Measurements from ENCODE around the gene HOMER3.
"Not testable (repeated sequence)": the region's sequence is repeated elsewhere in the genome, so short reads cannot be mapped to it uniquely, and the experiment has no call there.

Gene HOMER3

GRCh38 chr19:18905513-18906236, 35.3 kb downstream of the HOMER3 start:
- no peak overlapping the region for H3K4me3 Mint-ChIP-seq
- H3K27ac Mint-ChIP-seq: no peak overlapping the region
- peaks cover 32% of the 10 kb centered on the region for H3K36me3 Mint-ChIP-seq
- no peaks in the 10 kb centered on the region for H3K27me3 Mint-ChIP-seq
- no peaks in the 10 kb centered on the region for H3K9me3 Mint-ChIP-seq
- CTCF ChIA-PET: no interaction called here
- no peak for DNase-seq
- no peaks in the 10 kb centered on the region for H3K4me1 Mint-ChIP-seq

- Mint-ChIP-seq H3K4me3 (no peak overlapping the region), H3K27me3 (no peaks in the 10 kb centered on the region), H3K9me3 (no peaks in the 10 kb centered on the region), H3K4me1 (no peaks in the 10 kb centered on the region), H3K36me3 (peaks cover 33% of the 10 kb centered on the region), H3K27ac (no peak overlapping the region)
- no peak for DNase-seq
- CTCF ChIA-PET: no interaction called here
Observed at GRCh38 chr19:18905058-18905456, 36.0 kb downstream of the HOMER3 start.

GRCh38 chr19:18904334-18905057, 36.5 kb downstream of the HOMER3 start:
- Mint-ChIP-seq H3K36me3 (peaks cover 29% of the 10 kb centered on the region), H3K27ac (no peak overlapping the region), H3K27me3 (no peaks in the 10 kb centered on the region), H3K4me3 (no peak overlapping the region), H3K9me3 (no peaks in the 10 kb centered on the region), H3K4me1 (no peaks in the 10 kb centered on the region)
- CTCF ChIA-PET: no interaction called here
- no peak for DNase-seq

- no peaks in the 10 kb centered on the region for H3K27me3 Mint-ChIP-seq
- no peak overlapping the region for H3K4me3 Mint-ChIP-seq
- H3K36me3 Mint-ChIP-seq: peaks cover 28% of the 10 kb centered on the region
- DNase-seq: no peak
- H3K27ac Mint-ChIP-seq: no peak overlapping the region
- CTCF ChIA-PET: no interaction called here
- no peaks in the 10 kb centered on the region for H3K9me3 Mint-ChIP-seq
- no peaks in the 10 kb centered on the region for H3K4me1 Mint-ChIP-seq
Observed at GRCh38 chr19:18903156-18904037, 37.6 kb downstream of the HOMER3 start.

- H3K27ac Mint-ChIP-seq, H3K4me3 Mint-ChIP-seq, H3K4me1 Mint-ChIP-seq, H3K9me3 Mint-ChIP-seq, DNase-seq, H3K27me3 Mint-ChIP-seq: not testable (repeated sequence)
- CTCF ChIA-PET: interaction anchor here (0.6 kb wide), 1 partner anchor 84 kb away, joined by 3 read pairs; no protein-coding TSS in a partner anchor
- peaks cover 29% of the 10 kb centered on the region for H3K36me3 Mint-ChIP-seq
Observed at GRCh38 chr19:18902519-18902918, 38.5 kb downstream of the HOMER3 start.

- CTCF ChIA-PET: no interaction called here
- Mint-ChIP-seq H3K27ac (no peak overlapping the region), H3K36me3 (peaks cover 32% of the 10 kb centered on the region), H3K4me3 (no peak overlapping the region), H3K27me3 (peaks cover 16% of the 10 kb centered on the region), H3K4me1 (peaks cover 6% of the 10 kb centered on the region), H3K9me3 (no peaks in the 10 kb centered on the region)
- DNase-seq: no peak
Observed at GRCh38 chr19:18901491-18901890, 39.5 kb downstream of the HOMER3 start.

GRCh38 chr19:18900700-18901481, 40.1 kb downstream of the HOMER3 start:
- no peaks in the 10 kb centered on the region for H3K9me3 Mint-ChIP-seq
- peaks cover 29% of the 10 kb centered on the region for H3K36me3 Mint-ChIP-seq
- H3K4me1 Mint-ChIP-seq: peaks cover 8% of the 10 kb centered on the region
- CTCF ChIA-PET: no interaction called here
- DNase-seq: no peak
- H3K27ac Mint-ChIP-seq: no peak overlapping the region
- peaks cover 20% of the 10 kb centered on the region for H3K27me3 Mint-ChIP-seq
- no peak overlapping the region for H3K4me3 Mint-ChIP-seq

GRCh38 chr19:18899624-18900560, 41.1 kb downstream of the HOMER3 start:
- no peaks in the 10 kb centered on the region for H3K9me3 Mint-ChIP-seq
- no peak overlapping the region for H3K27ac Mint-ChIP-seq
- no peak overlapping the region for H3K4me3 Mint-ChIP-seq
- H3K27me3 Mint-ChIP-seq: peaks cover 27% of the 10 kb centered on the region
- DNase-seq: no peak
- H3K36me3 Mint-ChIP-seq: peaks cover 22% of the 10 kb centered on the region
- CTCF ChIA-PET: no interaction called here
- peaks cover 8% of the 10 kb centered on the region for H3K4me1 Mint-ChIP-seq

- Mint-ChIP-seq H3K9me3 (no peaks in the 10 kb centered on the region), H3K4me3 (no peak overlapping the region), H3K4me1 (peaks cover 8% of the 10 kb centered on the region), H3K36me3 (peaks cover 21% of the 10 kb centered on the region), H3K27ac (no peak overlapping the region), H3K27me3 (peaks cover 38% of the 10 kb centered on the region)
- CTCF ChIA-PET: no interaction called here
- DNase-seq: no peak
Observed at GRCh38 chr19:18898607-18899408, 42.2 kb downstream of the HOMER3 start.

- no peak for DNase-seq
- Mint-ChIP-seq H3K9me3 (no peaks in the 10 kb centered on the region), H3K27me3 (peaks cover 45% of the 10 kb centered on the region), H3K4me3 (no peak overlapping the region), H3K27ac (no peak overlapping the region), H3K36me3 (peaks cover 17% of the 10 kb centered on the region), H3K4me1 (peaks cover 8% of the 10 kb centered on the region)
- CTCF ChIA-PET: no interaction called here
Observed at GRCh38 chr19:18898081-18898606, 42.9 kb downstream of the HOMER3 start.

GRCh38 chr19:18897094-18898029, 43.7 kb downstream of the HOMER3 start:
- no peak overlapping the region for H3K4me3 Mint-ChIP-seq
- H3K27ac Mint-ChIP-seq: no peak overlapping the region
- peaks cover 15% of the 10 kb centered on the region for H3K36me3 Mint-ChIP-seq
- DNase-seq: no peak
- peaks cover 8% of the 10 kb centered on the region for H3K4me1 Mint-ChIP-seq
- H3K9me3 Mint-ChIP-seq: no peaks in the 10 kb centered on the region
- H3K27me3 Mint-ChIP-seq: peaks cover 53% of the 10 kb centered on the region
- CTCF ChIA-PET: interaction anchor here (0.6 kb wide), 1 partner anchor 619 kb away, joined by 4 read pairs; no protein-coding TSS in a partner anchor

Measured in activated naive CD4-positive, alpha-beta T cell treated with anti-CD3 and anti-CD28 coated beads, Interleukin-2, amount 10 ng/mL, durations not matched to agents 7 days and 5 days (primary cell).